GM21367 (cell line): ENCODE results near the gene NAA10.

ENCODE experiments used
- ATAC-seq: cut with Tn5 transposase; IDR thresholded peaks from one replicate; pipeline ENCODE4 v1.9.1; 2021; ENCODE audit not compliant: unreplicated experiment

Gene NAA10

DNA sequence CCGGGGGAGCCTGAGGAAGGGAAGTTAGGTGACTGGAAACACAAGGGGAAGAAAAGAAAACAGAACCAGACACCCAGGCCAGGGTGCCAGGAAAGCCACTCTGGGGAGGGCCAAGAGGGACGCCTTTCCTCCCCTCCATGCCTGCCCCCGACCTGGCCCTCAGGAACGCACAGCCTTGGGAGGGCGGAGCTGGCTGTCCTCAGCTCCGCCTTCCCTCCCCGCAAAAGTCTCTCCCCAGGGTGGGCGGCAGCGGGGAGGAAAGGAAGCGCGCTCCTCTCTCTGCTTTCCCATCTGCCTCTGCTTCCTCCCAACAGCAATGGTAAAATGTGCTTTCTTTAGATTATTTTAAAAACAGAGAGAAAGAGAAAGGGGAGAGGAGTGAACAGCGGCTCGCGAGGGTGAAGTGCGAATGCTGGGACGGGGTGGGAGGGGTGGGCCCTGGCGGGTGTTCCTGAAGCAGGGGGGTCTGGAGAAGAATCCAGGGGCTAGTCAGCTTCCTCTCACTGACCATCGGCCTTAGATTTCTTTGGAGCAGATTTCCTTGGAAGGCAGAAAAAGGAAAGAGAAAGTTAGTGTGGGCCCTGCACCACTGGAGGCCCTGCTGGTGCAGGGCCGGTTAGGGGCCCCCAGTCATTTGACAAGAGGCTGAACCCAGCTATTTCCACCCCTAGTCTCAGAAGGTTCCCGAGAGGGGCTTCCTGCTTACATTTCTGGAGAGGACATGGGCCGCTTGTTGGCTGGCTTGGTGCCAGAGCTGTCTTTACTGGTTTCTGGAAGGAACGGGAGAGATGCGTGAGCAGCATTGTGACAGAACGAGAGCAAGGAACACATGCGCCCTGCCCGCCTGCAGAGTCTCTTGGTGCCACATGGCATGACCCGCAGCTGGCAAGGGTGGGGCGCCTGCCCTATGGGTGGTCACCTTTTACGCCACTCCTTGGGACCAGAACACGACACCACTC is 14.3 kb upstream of the NAA10 start:
- ATAC-seq, result no peak

DNA sequence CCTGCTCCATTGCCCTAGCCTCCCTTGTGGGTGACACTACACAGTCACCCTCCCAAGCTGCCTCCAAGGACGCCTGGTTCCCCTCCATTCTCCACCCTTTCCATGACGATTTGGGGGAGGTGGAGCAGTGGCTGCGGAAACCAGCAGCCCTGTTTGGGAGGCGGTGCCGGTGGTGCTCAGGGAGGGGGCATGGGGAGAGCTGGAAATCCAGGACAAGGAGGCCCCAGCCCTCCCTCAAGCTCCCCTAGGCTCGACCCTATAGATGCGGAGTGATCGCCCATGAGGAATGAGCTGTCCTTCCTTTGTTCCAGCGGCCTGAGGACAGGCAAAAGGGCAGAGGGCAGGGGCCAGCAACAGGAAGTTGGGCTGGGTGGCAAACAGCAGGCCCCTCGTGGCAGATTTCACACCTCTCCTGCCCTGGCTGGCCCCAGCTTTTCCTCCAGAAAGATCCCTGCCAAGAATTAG is 13.2 kb upstream of the NAA10 start:
- ATAC-seq, result no peak

DNA sequence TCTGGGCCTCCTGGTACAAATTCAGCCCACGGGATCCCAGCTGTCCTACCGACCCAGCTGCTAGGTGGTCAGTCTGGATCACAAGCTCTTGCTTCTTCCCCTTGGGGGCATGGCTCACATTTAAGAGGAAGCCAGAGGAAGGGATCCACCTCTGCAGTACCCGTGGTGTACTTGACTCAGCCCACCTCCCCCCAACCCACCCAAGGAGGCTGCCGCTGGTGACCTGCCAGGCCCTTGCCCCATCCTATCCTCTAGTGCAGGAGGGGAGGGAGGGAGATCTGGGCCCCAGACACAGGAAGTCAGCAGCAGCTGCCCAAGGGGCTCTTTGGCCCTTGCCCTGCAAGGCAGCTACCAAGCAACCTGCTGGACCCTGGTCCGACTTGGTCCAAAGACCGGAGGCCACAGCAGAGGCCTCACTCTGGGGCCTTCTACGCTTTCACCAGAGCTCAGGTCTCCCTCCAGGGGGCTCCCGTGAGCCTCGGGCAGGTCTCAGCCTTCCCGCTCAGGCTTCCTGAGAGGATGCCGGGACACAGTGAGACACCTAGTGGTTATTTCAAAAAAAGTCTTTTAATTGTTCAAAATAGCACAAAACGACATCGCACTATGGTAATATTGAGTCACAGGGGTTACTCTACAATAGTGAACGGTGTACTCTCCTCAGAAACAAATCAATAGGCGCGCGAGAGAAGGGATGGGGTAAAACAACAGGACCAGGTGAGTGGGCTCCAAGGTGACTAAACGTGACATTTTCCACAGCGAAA is 12.4 kb upstream of the NAA10 start:
- ATAC-seq, result no peak

DNA sequence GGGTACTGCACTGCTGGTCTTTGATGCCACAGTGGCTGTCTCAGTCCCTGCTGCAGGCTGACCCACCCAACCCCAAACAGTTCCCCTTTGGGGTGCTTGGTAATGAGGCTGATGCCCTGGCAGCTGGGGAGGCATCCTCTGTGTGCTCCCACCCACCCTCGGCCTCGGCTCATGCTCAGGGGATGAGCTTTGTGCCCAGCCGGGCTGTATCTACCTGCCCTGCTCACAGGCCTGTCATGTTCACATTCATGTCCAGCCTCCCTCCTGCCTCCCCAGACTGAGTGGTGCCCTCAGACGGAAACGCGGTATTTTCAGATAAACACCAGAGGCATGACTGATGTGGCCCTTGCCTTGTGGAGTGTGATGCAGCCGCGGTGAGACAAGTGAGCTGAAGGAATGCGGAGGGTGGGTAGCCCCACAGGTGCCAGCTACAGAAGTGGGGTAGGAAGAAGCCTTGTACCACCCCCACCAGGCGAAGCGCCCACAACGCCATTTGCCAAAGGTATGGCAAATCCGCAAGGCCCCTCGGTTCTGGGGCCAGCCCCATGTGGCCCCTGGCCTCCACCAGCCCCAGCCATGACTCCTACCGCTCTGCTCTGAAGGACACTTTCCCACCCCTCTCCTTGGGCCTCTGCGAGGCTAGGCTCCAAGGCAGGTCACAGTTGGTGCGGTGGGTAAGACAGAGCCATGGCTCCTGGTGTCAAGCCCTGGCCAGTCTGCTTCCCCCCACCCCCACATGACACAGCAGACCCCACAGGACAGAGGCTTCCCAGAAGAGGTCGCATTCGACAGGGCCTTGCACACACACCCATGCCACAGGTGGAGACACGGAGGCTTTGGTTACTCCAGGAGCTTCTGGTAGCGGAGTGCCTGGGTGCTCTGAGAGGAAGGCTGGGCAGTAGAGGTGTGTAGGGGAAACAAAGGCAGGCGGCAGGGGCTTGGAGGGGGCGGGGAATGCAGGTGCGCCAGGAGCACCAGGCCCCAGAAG is 11.4 kb upstream of the NAA10 start:
- no peak for ATAC-seq

DNA sequence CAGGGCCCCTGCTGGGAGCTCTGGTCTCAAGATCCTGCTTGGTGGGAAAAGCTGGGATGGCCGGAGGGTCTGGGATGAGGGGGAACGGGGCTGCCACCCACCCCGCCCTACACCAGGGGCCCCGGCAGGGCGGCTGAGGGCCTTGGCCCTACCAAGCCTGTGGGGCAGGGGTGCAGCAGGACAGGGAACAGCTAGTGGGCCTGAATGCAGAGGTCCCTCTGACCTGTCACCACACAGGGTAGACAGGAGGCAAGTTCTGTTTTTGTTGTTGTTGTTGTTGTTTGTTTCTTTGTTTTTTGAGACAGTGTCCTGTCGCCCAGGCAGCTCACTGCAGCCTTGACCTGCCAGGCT is 9.9 kb upstream of the NAA10 start:
- ATAC-seq, result no peak

DNA sequence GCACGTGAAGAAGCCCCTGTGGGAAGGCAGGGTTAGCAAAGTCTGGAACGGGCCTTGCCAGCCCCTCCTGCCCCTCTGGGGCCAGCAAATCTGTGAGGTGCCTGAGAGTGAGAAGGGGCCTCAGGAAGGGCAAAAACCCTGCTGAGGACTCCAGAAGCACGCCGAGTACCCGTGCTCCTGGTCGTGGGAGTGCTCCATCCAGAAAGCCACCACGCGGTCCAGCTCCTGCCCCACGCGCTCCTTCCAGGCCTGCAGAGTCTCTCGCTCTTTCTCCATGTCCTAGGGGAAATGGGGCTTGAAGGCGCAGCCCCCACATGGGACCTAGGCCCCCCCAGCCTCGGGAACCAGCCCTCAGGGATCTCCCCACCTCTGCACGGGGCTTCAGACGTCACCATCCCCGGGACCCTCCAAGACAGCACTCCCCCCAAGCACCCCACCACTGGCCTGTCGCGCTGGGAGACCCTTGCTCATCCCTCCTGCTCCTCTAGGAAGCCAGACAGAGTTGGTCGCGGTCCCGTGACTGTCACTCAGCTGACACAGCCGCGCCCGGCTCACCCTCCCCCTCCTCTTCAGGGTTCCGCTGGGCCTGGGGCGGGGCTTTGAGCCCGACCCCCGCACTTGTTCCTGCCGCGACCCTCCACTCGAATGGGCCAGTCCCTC is 9.4 kb upstream of the NAA10 start, which contains the start of gene RENBP:
RENBP (minus strand) TSS at position 504 of the 660 bp plus-strand sequence; CDS start at position 471, 33 bp downstream.
- ATAC-seq, result no peak

DNA sequence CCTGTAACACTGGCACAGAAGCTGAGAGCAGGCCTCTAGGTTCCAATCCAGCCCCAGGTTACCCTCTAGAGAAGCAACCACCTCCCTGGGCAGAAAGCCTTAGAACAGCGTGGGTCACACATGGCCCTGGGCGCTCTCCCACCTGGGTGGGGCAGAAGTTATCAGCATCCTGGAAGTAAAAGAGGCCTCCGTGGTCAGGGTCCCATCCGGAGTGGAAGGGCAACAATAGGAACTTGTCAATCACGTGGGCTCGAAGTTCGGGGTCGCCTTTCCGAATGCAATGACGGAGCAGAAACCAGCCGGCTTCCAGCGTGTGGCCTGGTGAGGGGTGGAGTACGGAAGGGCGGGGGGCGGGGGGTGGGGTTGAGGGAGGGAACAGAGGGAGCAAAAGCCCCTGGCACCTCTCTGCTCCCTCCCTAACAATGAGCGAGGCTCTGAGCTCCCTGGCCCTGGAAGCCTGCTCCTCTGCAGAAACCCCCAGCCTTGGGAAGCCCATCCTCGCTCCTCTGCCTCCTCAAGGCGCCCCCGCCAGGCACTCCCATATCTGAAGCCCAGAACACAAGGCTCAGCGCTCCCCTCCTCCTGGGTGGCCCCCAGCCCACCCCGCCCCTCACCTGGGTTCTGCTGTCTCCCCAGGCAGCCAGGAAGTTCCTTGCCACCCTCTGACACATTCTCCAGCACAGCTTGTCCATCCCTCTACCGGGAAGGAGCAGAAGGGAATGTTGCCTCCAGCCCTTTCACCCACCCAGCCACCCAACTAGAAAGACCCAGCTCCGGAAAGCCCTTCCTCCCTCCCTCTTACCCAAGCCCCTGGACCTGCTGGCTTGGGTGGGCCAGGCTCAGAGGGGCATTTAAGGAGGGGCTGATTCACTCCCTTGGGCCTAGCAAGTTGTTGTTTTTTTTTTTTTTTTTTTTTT is 6.8 kb upstream of the NAA10 start:
- ATAC-seq, result no peak

DNA sequence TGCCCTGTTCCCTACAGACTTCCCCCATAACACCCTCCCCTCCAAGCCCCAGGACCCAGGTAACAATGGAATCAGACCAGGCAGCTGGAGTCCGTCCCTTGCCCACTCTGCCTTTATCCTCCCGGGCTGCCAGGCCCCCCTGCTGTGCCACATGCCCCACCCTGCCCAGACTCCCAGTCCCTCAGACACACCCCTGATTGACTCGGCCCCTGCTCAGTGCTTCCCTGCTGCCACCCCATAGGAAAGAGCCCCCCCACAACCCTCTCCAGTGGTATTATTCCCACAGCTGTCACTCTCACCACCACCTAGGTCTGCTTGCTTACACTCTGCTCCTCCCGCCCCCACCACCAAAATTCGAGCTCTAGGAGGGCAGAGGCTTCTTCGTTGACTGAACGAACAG is 4.7 kb upstream of the NAA10 start:
- no peak for ATAC-seq

DNA sequence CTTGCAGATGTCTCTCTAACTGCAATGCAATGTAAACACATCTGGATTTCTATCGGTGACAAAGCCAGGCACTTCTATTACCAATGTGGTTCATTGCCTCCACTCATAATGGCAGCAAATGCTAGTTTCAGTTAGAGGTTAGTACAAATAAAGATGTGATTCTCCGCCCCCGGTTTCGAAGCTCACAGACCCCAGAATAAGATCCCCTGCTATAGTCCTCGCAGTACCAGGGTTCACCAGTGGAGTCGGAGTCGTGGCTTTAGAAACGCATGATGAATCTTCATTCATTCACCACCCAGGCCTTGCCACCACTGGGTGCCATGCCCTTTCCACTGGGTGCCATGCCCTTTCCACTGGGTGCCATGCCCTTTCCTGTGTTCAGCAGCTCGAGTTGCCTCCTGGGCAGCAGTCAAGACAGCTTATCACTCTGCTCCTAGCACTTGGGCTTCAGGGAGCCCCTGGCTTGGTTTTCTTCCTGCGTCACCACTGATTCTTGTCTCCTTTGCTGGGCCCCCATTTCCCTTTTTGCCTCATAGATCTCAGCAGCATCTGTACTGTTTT is 3.5 kb upstream of the NAA10 start:
- no peak for ATAC-seq

DNA sequence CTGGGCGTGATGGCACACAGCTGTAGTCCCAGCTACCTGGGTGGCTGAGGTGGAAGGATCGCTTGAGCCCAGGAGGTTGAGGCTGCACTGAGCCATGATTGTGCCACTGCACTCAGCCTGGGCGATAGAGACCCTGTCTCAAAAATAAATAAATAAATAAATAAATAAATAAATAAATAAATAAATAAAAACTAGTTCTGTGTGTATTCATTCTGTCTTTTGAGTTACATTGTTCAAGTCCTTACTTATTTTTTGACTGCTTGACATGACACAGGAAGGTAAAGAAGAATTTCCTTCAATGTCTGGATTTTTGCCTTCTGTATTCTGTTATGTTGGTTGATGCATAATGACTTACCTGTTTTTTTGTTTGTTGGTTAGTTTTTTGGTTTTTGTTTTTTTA is 2.2 kb upstream of the NAA10 start:
- ATAC-seq, result no peak

DNA sequence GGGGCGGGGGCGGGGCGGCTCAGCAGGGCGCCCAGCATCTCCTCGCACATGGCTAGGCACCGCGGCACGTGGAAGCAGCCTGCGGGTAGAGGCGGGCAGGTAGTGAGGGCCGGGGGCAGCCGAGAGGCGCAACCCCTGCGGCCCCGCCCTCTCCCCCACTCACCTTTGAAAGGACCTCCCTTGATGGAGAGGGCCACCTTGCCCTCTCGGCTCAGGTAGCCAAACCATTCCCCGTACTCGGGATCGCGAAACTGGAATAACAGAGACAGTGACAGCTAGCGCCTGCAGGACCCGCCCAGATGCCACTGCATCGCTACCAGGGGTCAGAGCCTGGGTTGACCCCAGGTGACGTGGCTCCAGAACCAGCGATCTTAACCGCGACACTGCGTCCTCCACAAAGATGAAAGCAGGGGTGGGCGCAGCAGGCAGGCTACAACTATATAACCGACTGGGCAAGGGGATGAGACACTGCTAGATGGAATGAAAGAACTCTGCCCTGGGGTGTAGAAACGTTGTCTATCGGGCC is 552 bp upstream of the NAA10 start:
- ATAC-seq, result no peak

DNA sequence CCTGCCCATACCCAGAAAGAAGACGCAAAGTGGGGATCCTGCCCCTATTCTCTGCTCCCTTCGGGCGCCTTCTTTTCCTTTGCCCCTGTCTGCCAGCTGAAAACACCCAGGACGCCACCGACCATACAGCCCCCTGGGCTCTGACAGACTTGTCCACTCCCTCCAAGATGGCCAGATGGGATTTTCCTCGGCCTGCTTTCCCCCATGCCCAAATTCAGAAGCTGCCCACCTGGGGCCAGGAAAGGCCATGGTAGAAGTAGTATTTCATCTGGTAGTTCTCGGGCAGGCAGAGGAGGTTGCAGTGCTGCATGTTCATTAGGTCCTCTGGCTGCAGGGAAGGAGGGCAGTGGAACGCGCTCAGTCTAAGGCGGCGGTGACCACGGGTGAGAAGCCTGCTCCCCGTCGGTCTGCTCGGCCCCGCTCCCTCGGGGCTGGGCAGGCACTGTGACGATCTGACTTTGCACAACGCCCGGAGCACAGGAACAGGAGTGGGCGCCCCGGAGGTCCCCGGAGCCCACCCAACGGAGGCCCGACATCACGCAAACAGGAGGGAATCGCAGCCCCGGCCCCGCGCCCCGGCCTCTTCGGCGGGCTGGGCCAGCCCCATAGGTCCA is 582 bp downstream of the NAA10 start:
- ATAC-seq, result no peak

DNA sequence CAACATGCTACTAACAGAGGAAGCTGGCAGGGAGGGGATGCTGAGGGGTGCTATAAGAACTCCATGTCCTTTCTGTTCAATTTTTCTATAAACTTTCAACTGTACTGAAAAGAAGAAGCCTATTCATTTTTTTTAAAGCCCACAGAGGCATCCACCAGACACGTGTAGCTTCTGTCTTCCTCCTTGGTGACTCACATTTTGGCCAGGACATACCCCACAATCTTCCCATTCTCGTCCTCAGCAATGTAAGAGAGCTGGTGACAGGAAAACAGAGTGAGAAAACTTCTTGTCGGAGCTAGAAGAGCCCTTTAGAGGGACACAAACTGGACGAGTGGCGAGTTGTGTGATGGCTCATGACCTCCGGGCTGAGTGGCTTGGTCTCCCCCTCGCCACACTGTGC is 1.1 kb downstream of the NAA10 start:
- no peak for ATAC-seq

DNA sequence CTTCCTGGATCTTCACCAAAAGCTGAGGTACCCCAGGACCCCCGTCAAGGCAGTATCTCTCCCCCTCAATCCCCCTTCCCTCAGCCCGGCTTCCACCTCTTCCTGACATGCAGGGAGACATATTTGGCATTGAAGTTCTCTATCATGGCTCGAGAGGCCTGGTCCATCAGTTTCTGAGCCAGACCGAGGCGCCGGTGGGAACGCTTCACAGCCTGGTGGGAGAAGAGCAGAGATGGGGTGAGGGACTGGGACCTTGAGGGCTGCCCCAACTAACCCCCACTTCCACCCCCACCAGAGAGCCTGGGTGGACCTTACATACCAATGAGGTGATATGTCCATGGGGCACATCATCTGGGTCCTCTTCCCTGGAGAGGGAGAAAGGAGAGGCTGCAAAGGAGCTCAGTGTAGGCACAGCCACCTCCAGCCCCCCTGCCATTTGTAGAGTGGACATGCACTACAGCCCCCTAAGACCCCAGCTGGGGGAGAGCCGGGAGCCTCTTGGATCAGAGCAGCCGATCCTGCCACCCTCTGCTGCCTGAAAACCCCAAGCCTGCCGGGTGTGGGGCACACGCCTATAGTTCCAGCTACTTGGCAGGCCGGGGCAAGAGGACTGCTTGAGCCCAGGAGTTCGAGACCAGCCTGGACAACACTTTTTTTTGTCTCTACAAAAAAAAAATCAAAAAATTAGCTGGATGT is 2.5 kb downstream of the NAA10 start:
- no peak for ATAC-seq

DNA sequence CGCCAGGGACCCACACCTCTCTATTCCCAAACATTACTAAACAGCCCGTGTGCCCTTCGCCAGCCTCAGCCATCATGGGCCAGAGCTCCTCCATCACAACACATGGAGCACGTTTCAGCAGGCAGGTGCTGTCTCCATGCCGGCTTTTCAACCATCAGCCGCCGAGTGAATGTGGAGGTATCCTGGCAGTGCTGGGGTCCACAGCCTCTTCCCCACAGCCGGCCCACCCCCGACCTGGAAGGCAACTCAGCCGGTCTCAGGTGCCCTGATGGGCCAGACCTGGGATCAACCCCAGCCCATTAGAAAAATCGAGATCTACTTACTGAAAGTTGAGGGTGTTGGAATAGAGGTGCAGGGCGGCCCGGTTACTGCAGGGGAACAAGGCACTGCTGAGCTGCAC is 3.1 kb downstream of the NAA10 start:
- no peak for ATAC-seq

DNA sequence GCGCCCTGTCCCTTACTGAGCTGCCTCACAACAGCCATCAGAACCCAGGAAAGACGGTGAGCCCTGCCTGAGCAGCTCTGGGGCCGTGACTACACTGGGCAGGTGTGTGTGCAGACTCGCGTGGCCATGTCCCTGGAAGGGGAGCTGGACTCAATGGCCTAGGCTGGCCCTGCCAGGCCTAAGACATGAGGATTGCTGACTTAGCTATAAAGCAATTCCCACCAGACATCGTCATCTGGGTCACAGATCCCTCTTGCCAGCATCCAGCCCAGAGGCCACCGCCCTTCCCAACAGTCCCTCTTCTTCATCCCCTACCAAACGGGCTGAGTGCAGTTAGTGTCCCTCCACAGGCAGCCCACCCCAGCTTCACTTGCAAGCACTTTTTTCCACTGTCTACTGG is 3.7 kb downstream of the NAA10 start:
- no peak for ATAC-seq

DNA sequence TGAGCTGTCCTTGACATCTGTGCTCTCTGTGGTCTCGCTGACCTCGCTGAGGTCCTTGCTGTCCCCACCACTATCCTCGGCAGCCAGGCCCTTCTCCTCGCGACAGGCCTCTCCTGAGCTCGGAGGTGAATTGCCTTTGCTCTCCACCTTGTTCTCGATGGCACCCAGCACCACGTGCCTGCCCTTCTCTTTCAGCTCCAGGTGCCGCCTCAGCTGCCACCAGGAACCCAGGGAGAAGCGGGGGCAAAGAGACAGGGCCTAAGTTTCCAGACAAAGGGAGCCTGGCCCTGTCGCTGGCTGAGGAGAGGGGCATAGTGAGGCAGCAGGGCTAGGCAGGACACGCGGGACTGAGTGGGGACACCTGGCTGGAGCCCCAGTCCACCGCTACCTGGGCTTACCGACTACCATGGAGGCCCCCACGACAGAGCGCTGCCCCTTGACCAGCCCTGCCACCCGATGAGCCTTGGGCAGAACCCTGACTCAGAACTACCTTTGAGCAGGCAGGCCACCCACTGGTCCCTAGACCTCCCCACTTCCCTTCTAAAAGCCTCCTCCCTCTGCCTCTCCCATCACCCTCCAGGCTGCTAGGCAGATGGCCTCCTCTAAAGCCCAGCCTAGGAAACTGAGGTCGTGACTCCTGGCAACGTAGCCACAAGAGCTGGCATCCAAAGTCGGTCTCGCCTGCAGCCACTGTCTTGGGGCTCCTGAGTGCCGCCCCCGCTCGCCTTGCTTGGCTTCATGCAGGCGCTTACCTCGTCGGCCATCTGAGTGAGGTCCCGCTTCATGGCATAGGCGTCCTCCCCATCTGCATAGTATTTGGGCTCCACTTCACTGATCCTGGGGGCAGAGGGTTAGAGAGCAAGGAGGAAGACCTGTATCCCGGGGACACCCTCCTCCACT is 4.6 kb downstream of the NAA10 start:
- no peak for ATAC-seq
